ENCODE results near the gene STK10. TPM values are rescaled to one million over a fixed set of nuclear protein-coding genes. Genes with fewer than 3 reads are reported as not detected.
"Not testable (repeated sequence)": the region's sequence is repeated elsewhere in the genome, so short reads cannot be mapped to it uniquely, and the experiment has no call there.

The STK10 gene
- total and polyA plus RNA-seq, 4 donors: 2.8 to 21.7 (median 7.7) TPM

DNA sequence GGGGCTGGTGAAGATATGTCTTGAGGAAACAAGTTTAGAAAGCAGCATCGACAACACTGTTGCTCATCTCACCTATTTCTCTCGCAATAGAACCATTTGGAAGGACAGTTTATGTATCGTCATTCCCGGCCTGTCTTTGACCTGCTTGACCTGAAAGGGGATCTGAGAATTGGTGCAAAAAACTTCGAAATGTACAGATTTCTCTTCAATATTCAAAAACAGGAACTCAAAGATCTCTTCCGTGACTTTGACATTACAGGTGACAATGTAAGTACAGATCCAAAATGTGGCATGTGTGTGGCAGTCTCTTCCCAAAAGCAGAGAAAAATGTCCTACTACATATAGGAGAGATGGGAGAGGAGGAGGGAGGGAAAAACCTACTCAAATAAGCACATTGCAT is 12.5 kb upstream of the STK10 start (continued):
- TF ChIP-seq, protein P1, sequence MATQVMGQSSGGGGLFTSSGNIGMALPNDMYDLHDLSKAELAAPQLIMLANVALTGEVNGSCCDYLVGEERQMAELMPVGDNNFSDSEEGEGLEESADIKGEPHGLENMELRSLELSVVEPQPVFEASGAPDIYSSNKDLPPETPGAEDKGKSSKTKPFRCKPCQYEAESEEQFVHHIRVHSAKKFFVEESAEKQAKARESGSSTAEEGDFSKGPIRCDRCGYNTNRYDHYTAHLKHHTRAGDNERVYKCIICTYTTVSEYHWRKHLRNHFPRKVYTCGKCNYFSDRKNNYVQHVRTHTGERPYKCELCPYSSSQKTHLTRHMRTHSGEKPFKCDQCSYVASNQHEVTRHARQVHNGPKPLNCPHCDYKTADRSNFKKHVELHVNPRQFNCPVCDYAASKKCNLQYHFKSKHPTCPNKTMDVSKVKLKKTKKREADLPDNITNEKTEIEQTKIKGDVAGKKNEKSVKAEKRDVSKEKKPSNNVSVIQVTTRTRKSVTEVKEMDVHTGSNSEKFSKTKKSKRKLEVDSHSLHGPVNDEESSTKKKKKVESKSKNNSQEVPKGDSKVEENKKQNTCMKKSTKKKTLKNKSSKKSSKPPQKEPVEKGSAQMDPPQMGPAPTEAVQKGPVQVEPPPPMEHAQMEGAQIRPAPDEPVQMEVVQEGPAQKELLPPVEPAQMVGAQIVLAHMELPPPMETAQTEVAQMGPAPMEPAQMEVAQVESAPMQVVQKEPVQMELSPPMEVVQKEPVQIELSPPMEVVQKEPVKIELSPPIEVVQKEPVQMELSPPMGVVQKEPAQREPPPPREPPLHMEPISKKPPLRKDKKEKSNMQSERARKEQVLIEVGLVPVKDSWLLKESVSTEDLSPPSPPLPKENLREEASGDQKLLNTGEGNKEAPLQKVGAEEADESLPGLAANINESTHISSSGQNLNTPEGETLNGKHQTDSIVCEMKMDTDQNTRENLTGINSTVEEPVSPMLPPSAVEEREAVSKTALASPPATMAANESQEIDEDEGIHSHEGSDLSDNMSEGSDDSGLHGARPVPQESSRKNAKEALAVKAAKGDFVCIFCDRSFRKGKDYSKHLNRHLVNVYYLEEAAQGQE (IDR thresholded peaks at IDR 0.05): no peak
- TF ChIP-seq RXRA (IDR thresholded peaks at IDR 0.05) (no peak), JUND (IDR thresholded peaks at IDR 0.05) (no peak)
- TF ChIP-seq, protein P2, sequence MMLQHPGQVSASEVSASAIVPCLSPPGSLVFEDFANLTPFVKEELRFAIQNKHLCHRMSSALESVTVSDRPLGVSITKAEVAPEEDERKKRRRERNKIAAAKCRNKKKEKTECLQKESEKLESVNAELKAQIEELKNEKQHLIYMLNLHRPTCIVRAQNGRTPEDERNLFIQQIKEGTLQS (IDR thresholded peaks at IDR 0.05): no peak

DNA sequence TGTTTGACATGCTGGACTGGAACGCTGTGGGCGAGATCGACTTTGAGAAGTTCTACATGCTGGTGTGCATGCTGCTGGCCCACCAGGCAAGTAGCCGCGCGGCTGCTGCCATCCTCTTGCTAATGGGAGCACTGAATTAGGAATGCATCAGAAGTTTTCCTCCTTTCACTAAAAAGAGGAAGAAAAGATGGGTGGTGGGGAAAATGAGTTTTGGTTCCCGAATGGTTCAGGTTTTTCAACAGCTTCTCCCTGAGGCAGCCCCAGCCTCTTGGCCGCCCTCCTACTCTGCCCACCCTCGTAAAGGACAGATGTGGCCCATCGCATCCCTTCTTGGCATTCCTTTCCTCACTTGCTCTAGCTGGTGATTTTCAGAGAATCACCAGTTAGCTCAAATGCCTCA is 11.4 kb upstream of the STK10 start:
- WGBS: 85% methylated on average over 10 of the region's 10 CpGs
- no peaks in the 10 kb centered on the region for H3K9me3 ChIP-seq (ENCODE audit: control insufficient read depth in 4 of 4, low read length in 3 of 4)
- H3K4me1 ChIP-seq (ENCODE audit: control insufficient read depth in 4 of 4, insufficient read depth in 4 of 4, low read length in 3 of 4): no peaks in the 10 kb centered on the region
- no peak overlapping the region for H3K27ac ChIP-seq (ENCODE audit: low read depth in 1 of 2, low read length in 2 of 2)
- no peaks in the 10 kb centered on the region for H3K27me3 ChIP-seq (ENCODE audit: control insufficient read depth in 4 of 4, insufficient read depth in 4 of 4, low read length in 3 of 4)
- no peaks in the 10 kb centered on the region for H3K36me3 ChIP-seq (ENCODE audit: control insufficient read depth in 4 of 4, insufficient read depth in 3 of 4, low read depth in 1 of 4, low read length in 3 of 4)
- no peak overlapping the region for H3K9ac ChIP-seq (ENCODE audit: low read depth in 1 of 2, low read length in 2 of 2)
- TF ChIP-seq FOXA1 (IDR thresholded peaks at IDR 0.05): no peak
- no peak for TF ChIP-seq NR2F2 (IDR thresholded peaks at IDR 0.05)
- no peak for TF ChIP-seq TAF1 (conservative IDR thresholded peaks at IDR 0.05)
- TF ChIP-seq GABPA (IDR thresholded peaks at IDR 0.05 in 1 of 2, conservative IDR thresholded peaks at IDR 0.05 in 1 of 2): no peak
- TF ChIP-seq HNF4G (IDR thresholded peaks at IDR 0.05): no peak
- no peak for TF ChIP-seq CTCF (IDR thresholded peaks at IDR 0.05; ENCODE audit: low read depth, low read length, missing input control)
- no peak for TF ChIP-seq SP1 (IDR thresholded peaks at IDR 0.05)
- TF ChIP-seq EGR1 (IDR thresholded peaks at IDR 0.05; ENCODE audit: low read depth in 2 of 2): no peak
- TF ChIP-seq YY1 (IDR thresholded peaks at IDR 0.05): no peak
- TF ChIP-seq, protein P1 (IDR thresholded peaks at IDR 0.05): no peak
- TF ChIP-seq HNF4A (conservative IDR thresholded peaks at IDR 0.05): no peak
- TF ChIP-seq, protein P3, sequence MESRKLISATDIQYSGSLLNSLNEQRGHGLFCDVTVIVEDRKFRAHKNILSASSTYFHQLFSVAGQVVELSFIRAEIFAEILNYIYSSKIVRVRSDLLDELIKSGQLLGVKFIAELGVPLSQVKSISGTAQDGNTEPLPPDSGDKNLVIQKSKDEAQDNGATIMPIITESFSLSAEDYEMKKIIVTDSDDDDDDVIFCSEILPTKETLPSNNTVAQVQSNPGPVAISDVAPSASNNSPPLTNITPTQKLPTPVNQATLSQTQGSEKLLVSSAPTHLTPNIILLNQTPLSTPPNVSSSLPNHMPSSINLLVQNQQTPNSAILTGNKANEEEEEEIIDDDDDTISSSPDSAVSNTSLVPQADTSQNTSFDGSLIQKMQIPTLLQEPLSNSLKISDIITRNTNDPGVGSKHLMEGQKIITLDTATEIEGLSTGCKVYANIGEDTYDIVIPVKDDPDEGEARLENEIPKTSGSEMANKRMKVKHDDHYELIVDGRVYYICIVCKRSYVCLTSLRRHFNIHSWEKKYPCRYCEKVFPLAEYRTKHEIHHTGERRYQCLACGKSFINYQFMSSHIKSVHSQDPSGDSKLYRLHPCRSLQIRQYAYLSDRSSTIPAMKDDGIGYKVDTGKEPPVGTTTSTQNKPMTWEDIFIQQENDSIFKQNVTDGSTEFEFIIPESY (IDR thresholded peaks at IDR 0.05): no peak
- DNase-seq (ENCODE audit: low spot score): no peak
- no peak overlapping the region for H3K4me3 ChIP-seq (ENCODE audit: low read depth in 1 of 3, low read length in 3 of 3)

- H3K27me3 ChIP-seq (ENCODE audit: control insufficient read depth in 4 of 4, insufficient read depth in 4 of 4, low read length in 3 of 4); H3K9me3 ChIP-seq (ENCODE audit: control insufficient read depth in 4 of 4, low read length in 3 of 4); H3K9ac ChIP-seq (ENCODE audit: low read depth in 1 of 2, low read length in 2 of 2); DNase-seq (ENCODE audit: low spot score); H3K4me3 ChIP-seq (ENCODE audit: low read depth in 1 of 3, low read length in 3 of 3); H3K36me3 ChIP-seq (ENCODE audit: control insufficient read depth in 4 of 4, insufficient read depth in 3 of 4, low read depth in 1 of 4, low read length in 3 of 4); H3K4me1 ChIP-seq (ENCODE audit: control insufficient read depth in 4 of 4, insufficient read depth in 4 of 4, low read length in 3 of 4); H3K27ac ChIP-seq (ENCODE audit: low read depth in 1 of 2, low read length in 2 of 2): not testable (repeated sequence)
- WGBS: 85% methylated on average over 4 of the region's 4 CpGs
Measured at GRCh38 chr5:172197775-172198174, 9.8 kb upstream of the STK10 start.
